IMR-90 (cell line): ENCODE measurements around the gene FGF7. TPM values are rescaled to one million over a fixed set of nuclear protein-coding genes. Genes with fewer than 3 reads are reported as not detected.
A peak's percentile ranks its signal among the peaks of the same experiment; 100 is the strongest.

Source experiments
- ATAC-seq: fragments of 200-7000 bp; cut with Tn5 transposase; 2 replicates; pipeline ENCODE4 v1.9.1; 2020; ENCODE audit warnings: low read depth, mild to moderate bottlenecking, moderate library complexity
- BruUV-seq: library from RNA; stranded (reverse); fragments of 400-500 nt; replicated peaks from 2 replicates; lab custom pipeline; 2021; lab: Mats Ljungman, UMichigan
- CTCF ChIA-PET: fragments of 300-600 bp; formaldehyde crosslinking; extraction: SDS; loops from one replicate; lab custom pipeline; 2021; ENCODE audit warnings: antibody characterized with exemption; lab: Yijun Ruan, JAX
- POLR2A ChIA-PET: fragments of 300-600 bp; sonication (Branson Sonifier 250); formaldehyde crosslinking; loops from one replicate; lab custom pipeline; 2022; ENCODE audit warnings: antibody characterized with exemption; ENCODE audit not compliant: unreplicated experiment; lab: Charles Lee
- DNase-seq: peaks from one replicate; pipeline ENCODE4 v3.0.0; 2013
- H2AFZ ChIP-seq: replicated peaks from 2 replicates; pipeline ENCODE3; 2013; ENCODE audit warnings: low read length, mild to moderate bottlenecking; ENCODE audit not compliant: poor library complexity
- H2AK5ac ChIP-seq: 2 replicates; pipeline ENCODE4 v1.6.1; 2013; ENCODE audit warnings: low read depth, low read length, inconsistent platforms
- H2AK9ac ChIP-seq: replicated peaks from 2 replicates; pipeline ENCODE3; 2013; ENCODE audit warnings: mild to moderate bottlenecking, low read depth, low read length, moderate library complexity; ENCODE audit not compliant: poor library complexity
- H2BK120ac ChIP-seq: 2 replicates; pipeline ENCODE4 v1.6.1; 2013; ENCODE audit warnings: low read depth, low read length, inconsistent platforms
- H2BK15ac ChIP-seq: 3 replicates; pipeline ENCODE4 v1.6.1; 2013; ENCODE audit warnings: low read depth, low read length, inconsistent platforms
- H2BK20ac ChIP-seq: 2 replicates; pipeline ENCODE4 v1.6.1; 2013; ENCODE audit warnings: low read depth, mild to moderate bottlenecking, inconsistent platforms, low read length, moderate library complexity
- H2BK5ac ChIP-seq: 2 replicates; pipeline ENCODE4 v1.6.1; 2013; ENCODE audit warnings: mild to moderate bottlenecking, low read depth, low read length, inconsistent platforms; ENCODE audit not compliant: poor library complexity, severe bottlenecking
- H3K14ac ChIP-seq: replicated peaks from 2 replicates; pipeline ENCODE4 v1.6.1; 2013; ENCODE audit warnings: low read depth, low read length, inconsistent platforms
- H3K18ac ChIP-seq: 2 replicates; pipeline ENCODE4 v1.6.1; 2013; ENCODE audit warnings: low read depth, low read length, control low read depth
- H3K23ac ChIP-seq: 2 replicates; pipeline ENCODE4 v1.6.1; 2013; ENCODE audit warnings: low read depth, low read length, inconsistent platforms
- H3K27ac ChIP-seq: 2 replicates; pipeline ENCODE4 v1.5.1; 2013; ENCODE audit warnings: mild to moderate bottlenecking, control low read depth, low read length; ENCODE audit not compliant: insufficient read depth
- H3K27me3 ChIP-seq: 2 replicates; pipeline ENCODE4 v1.6.1; 2013; ENCODE audit warnings: low read length; ENCODE audit not compliant: control insufficient read depth, insufficient read depth
- H3K36me3 ChIP-seq: 2 replicates; pipeline ENCODE4 v1.6.1; 2013; ENCODE audit warnings: low read length, mixed read lengths; ENCODE audit not compliant: control insufficient read depth, insufficient read depth
- H3K4ac ChIP-seq: 2 replicates; pipeline ENCODE4 v1.6.1; 2013; ENCODE audit warnings: low read depth, low read length, inconsistent platforms
- H3K4me1 ChIP-seq: 2 replicates; pipeline ENCODE4 v1.6.1; 2013; ENCODE audit warnings: low read length, mixed read lengths; ENCODE audit not compliant: control insufficient read depth, insufficient read depth
- H3K4me2 ChIP-seq: 2 replicates; pipeline ENCODE4 v1.6.1; 2013; ENCODE audit warnings: low read depth, mild to moderate bottlenecking, control low read depth, low read length, moderate library complexity
- H3K4me3 ChIP-seq: 2 replicates; pipeline ENCODE4 v1.5.1; 2013; ENCODE audit warnings: low read depth, mild to moderate bottlenecking, control low read depth, low read length, moderate library complexity; ENCODE audit not compliant: insufficient read depth
- H3K56ac ChIP-seq: 2 replicates; pipeline ENCODE4 v1.6.1; 2013; ENCODE audit warnings: low read length, inconsistent platforms; ENCODE audit not compliant: insufficient read depth; ENCODE audit errors: extremely low read depth
- H3K79me1 ChIP-seq, 2 experiments: 2 replicates each; pipeline ENCODE4 v1.6.1; 2013; ENCODE audit warnings: low read length in 2 of 2, inconsistent platforms in 1 of 2, low read depth in 1 of 2
- H3K9ac ChIP-seq: 2 replicates; pipeline ENCODE4 v1.6.1; 2013; ENCODE audit warnings: low read depth, low read length, control low read depth
- H3K9me1 ChIP-seq: 2 replicates; pipeline ENCODE4 v1.6.1; 2013; ENCODE audit warnings: low read length, inconsistent platforms; ENCODE audit not compliant: insufficient read depth
- H3K9me3 ChIP-seq: 2 replicates; pipeline ENCODE4 v1.6.1; 2013; ENCODE audit warnings: low read length; ENCODE audit not compliant: control insufficient read depth, insufficient read depth
- H4K20me1 ChIP-seq: 2 replicates; pipeline ENCODE4 v1.6.1; 2013; ENCODE audit warnings: low read length, inconsistent platforms; ENCODE audit not compliant: insufficient read depth
- H4K5ac ChIP-seq: 2 replicates; pipeline ENCODE4 v1.6.1; 2013; ENCODE audit warnings: mild to moderate bottlenecking, low read depth, low read length, control low read depth
- H4K8ac ChIP-seq, 2 experiments: 2 replicates each; pipeline ENCODE4 v1.6.1; 2013; ENCODE audit warnings: low read depth in 2 of 2, low read length in 2 of 2, control low read depth in 1 of 2, inconsistent platforms in 1 of 2
- H4K91ac ChIP-seq: 2 replicates; pipeline ENCODE4 v1.6.1; 2013; ENCODE audit warnings: low read depth, low read length, inconsistent platforms; ENCODE audit not compliant: insufficient read depth
- BHLHE40 ChIP-seq: fragments of 150-350 bp; IDR thresholded peaks from 2 replicates; pipeline ENCODE4 v1.6.1; 2016; ENCODE audit warnings: mild to moderate bottlenecking, low read depth, low read length
- CHD1 ChIP-seq: IDR thresholded peaks from 2 replicates; pipeline ENCODE4 v1.6.1; 2012; ENCODE audit warnings: low read depth, low read length, improper control_type of control experiment
- CTCF ChIP-seq: conservative IDR thresholded peaks from 2 replicates; pipeline ENCODE4 v1.5.1; 2012; ENCODE audit warnings: mild to moderate bottlenecking, low read depth, low read length, improper control_type of control experiment
- USF2 ChIP-seq: fragments of 150-350 bp; IDR thresholded peaks from 2 replicates; pipeline ENCODE4 v1.6.1; 2017; ENCODE audit warnings: mild to moderate bottlenecking, antibody characterized with exemption, low read length, low read depth
- WGBS, 2 experiments: methylation state at CpG; one replicate each; pipeline versions ENCODE4 v1.1.5 to v1.1.7; 2013; ENCODE audit warnings: missing lambda C conversion rate in 2 of 2; ENCODE audit not compliant: insufficient read length in 1 of 2; ENCODE audit errors: extremely low coverage in 2 of 2; 5-methylcytosine and 5-hydroxymethylcytosine counted together
- dilution Hi-C: fragments of 300-500 bp; cut with HindIII; formaldehyde crosslinking; loops from one replicate; pipeline ENCODE4 v1.14.3; 2018; ENCODE audit warnings: low sequenced_read_pairs; ENCODE audit not compliant: unreplicated experiment
- in situ Hi-C: fragments of 300-500 bp; cut with MboI; formaldehyde crosslinking; loops from 3 replicates; pipeline ENCODE4 v1.14.3; 2019; ENCODE audit warnings: low sequenced_read_pairs, inconsistent platforms, mixed read lengths
- intact Hi-C: fragments of 100-400 bp; cut with micrococcal nuclease; formaldehyde crosslinking; loops from 2 replicates; pipeline ENCODE4 v1.10.0; 2022
- polyA plus RNA-seq, 3 experiments: library from polyadenylated mRNA; depleted of rRNA; stranded (reverse); fragments of >200 nt; gene quantifications; 2 replicates each; pipeline ENCODE4 v1.2.3, GENCODE V29; 2012; ENCODE audit warnings: low replicate concordance in 1 of 3
- total RNA-seq: library from RNA; depleted of rRNA; stranded (reverse); fragments of >200 nt; gene quantifications from 2 replicates; pipeline ENCODE4 v1.2.3, GENCODE V29; 2012

Gene FGF7
- total and polyA plus RNA-seq, 2 of the 4 experiments (the other 2 are of a cell fraction): 27.3 to 34.8 TPM

GRCh38 chr15:49421991-49422390 lies 1.1 kb upstream of the FGF7 start (continued):
- TF ChIP-seq CTCF: peak; percentile 90

GRCh38 chr15:49423901-49424550 lies 984 bp downstream of the FGF7 start:
- no TSS peak for BruUV-seq
- Histone ChIP-seq H3K4me1 (peaks cover 3% of the 10 kb centered on the region; the same call in 1 of the 2 replicates), H3K56ac (peak overlapping the region; percentile 88), H3K9me3 (no peaks in the 10 kb centered on the region), H2AK9ac (peak overlapping the region; percentile 35), H3K36me3 (peaks cover 9% of the 10 kb centered on the region), H2BK5ac (peak overlapping the region; percentile 98), H3K4me3 (peak overlapping the region; percentile 94), H3K18ac (peak overlapping the region; percentile 94), H3K14ac (peak overlapping the region; percentile 99), H3K4ac (peak overlapping the region; percentile 96), H3K27me3 (no peaks in the 10 kb centered on the region), H2BK120ac (peak overlapping the region; percentile 99), H4K91ac (peak overlapping the region; percentile 96), H2AK5ac (peak overlapping the region; percentile 67), H3K9ac (peak overlapping the region; percentile 97), H3K23ac (peak overlapping the region; percentile 96), H3K4me2 (peak overlapping the region; percentile 97), H4K20me1 (no peaks in the 10 kb centered on the region), H4K5ac (peak overlapping the region; percentile 98; the same call in 1 of the 2 replicates), H3K27ac (peak overlapping the region; percentile 79), H3K9me1 (no peaks in the 10 kb centered on the region), H4K8ac (peak overlapping the region; percentile 27 to 92), H2BK15ac (peak overlapping the region; percentile 23; the same call in 2 of the 3 replicates), H2BK20ac (peak overlapping the region; percentile 98), H3K79me1 (peaks cover 4 to 15% of the 10 kb centered on the region in 2 experiments; a peak in 3 of 4 replicates), H2AFZ (no peak overlapping the region)
- in situ Hi-C loops: loop anchor here (5.0 to 25.0 kb wide), 6 partner anchors 182 to 888 kb away; no protein-coding TSS in a partner anchor
- ChIA-PET POLR2A (no interaction called here), CTCF (interaction anchor here (2.8 kb wide), 1 partner anchor 188 kb away, joined by 20 read pairs; no protein-coding TSS in a partner anchor)
- ATAC-seq (no peak), DNase-seq (no peak)
- intact Hi-C loops: loop anchor here (1.0 to 10.0 kb wide), 7 partner anchors 269 to 891 kb away; partner anchors contain the start of genes COPS2 and SECISBP2L
- TF ChIP-seq BHLHE40: no peak
- no peak for TF ChIP-seq CHD1
- TF ChIP-seq USF2: no peak
- 17% methylated on average over 1 of the region's 6 CpGs; no CpG with 5 or more reads in 1 of the 2 experiments for WGBS, 2 experiments
- dilution Hi-C loops: no loop called here
